C4-2B (cell line): ENCODE measurements around the gene CERS4.

ENCODE experiments used
- CTCF ChIP-seq: fragments of 450-650 bp; conservative IDR thresholded peaks from 2 replicates; pipeline ENCODE4 v1.5.1; 2017; ENCODE audit warnings: mild to moderate bottlenecking
- ZFX ChIP-seq: fragments of 450-650 bp; IDR thresholded peaks from 2 replicates; pipeline ENCODE4 v1.6.1; 2017

GRCh38 chr19:8255426-8256125 lies 46.4 kb downstream of the CERS4 start:
- TF ChIP-seq CTCF (no peak), ZFX (no peak)
